Activated T-cell treated with anti-CD3 and anti-CD28 coated beads, Interleukin-2, amount 50 U/mL, for 1 hour (primary cell): ENCODE measurements around the gene LHB.
A peak's percentile ranks its signal among the peaks of the same experiment; 100 is the strongest.

ENCODE experiments used
- DNase-seq: peaks from one replicate; pipeline ENCODE4 v3.0.0-alpha.2; 2020

LHB gene

DNA sequence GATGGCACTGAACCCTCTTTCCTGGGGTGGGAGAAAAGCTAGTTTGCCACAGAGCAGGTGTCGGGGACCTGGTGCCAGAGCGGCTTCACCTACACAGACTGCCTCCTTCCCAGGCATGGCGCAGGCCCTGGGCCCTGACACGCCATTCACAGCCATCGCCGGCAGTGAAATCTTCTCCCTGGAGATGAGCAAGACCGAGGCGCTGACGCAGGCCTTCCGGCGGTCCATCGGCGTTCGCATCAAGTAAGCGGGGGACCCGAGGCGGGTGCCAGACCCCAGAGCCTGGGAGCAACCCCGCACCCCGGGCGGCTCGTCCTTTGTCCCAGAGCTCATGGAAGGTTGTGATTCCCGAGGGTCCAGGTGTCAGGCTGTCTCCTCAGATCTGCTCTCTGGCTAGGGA lies 10.0 kb downstream of the LHB start:
- DNase-seq = no peak

DNA sequence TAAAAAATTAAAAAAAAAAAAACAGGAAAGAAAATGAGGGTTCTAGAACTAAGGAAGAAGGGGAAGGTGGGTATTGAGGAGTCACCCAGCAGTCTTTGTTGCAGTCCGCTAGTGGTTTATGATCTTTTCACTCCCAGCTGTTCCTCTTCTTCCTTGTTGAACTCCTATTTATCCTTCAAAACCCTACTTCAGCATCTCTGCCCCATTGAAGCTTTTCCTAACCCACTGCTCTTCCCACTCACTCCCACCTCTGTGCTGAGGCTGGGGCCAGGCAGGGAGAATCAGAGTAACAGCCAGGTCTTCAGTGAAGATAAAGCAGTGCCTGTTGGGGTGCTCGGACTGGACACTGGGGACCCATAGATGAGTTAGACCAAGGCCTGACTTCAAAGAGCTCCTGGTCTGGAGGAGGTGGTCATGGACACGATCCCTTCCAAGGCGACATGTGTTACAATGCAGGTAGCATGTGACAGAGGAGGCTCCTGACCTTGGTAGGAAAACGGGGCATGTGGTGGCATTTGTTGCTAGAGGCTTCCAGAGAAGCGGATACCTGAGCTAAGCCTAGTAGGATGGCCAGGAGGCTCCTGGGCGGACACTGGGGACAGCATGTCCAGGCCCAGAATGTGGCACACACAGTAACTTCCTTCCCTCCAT lies 11.8 kb downstream of the LHB start:
- DNase-seq = no peak

DNA sequence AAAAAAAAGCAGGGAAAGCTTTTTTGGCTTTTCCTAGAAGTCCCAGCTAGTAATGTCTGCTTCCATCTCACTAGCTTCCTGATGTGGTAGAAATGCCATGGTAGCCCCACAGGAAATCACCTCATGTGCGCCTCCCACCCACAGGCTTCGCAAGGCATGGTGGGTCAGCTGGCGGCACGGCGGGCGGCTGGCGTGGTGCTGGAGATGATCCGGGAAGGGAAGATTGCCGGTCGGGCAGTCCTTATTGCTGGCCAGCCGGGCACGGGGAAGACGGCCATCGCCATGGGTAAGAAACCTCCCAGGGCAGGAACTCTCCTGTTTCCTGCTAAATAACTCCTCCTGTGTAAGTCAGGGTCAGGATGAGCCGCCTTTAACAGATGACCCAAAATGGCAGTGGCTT lies 12.8 kb downstream of the LHB start:
- DNase-seq = no peak

DNA sequence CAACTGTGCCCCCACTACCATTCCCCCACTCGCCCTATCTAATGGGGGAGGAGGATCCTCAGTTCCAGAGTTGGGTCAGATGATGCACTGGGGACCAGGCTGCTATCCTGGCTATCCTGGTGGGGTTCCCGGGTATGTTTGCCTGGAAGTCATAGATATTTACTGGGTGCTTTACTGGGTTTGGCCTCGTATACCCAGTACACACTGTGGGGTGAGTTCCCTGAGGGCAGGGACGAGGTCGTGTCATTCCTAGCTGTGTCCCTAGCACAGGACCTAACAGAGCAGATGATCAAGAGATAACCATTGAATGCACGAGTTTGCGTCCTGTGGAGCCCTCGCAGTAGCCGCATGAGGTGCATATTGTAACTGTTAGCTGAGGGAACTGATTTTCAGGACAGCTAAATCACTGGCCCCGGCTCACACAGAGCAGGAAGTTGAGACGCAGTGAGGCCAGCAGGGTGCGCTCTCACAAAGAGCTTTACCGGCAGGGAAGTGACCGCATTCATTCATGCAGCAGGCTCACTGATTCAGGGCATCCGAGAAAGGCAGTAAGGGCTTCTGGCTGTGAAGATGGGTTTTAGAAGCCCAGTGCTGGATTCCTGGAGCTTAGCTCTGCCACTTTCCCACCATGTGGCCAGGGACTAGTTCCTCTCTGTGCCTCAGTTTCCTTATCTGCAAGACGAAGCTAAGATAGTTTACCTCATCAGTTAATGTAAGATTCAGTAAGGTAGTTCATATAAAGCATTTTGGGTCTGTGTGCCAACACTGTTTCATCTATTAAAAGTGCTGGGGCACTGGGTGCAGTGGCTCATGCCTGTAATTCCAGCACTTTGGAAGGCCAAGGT lies 17.2 kb downstream of the LHB start:
- peak; percentile 76 for DNase-seq

DNA sequence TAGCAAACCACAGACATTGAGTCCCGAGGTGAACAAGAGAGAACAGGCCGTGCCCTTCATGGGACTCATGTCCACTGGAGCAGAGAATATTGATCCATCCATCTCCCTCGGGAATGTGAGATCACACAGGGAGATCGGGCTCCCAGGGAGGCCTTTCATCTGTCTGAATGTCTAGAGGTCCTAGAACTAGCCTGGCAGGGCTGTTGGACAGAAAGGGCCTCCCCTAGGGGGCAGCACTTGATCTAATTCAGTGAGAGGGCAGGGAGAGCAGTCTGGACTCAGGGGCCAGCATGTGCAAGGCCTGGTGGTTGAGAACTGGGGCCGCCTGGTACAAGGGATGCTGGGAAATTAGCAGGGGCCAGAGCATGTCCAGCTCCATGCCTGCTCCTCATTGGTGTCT lies 18.9 kb downstream of the LHB start:
- no peak for DNase-seq

DNA sequence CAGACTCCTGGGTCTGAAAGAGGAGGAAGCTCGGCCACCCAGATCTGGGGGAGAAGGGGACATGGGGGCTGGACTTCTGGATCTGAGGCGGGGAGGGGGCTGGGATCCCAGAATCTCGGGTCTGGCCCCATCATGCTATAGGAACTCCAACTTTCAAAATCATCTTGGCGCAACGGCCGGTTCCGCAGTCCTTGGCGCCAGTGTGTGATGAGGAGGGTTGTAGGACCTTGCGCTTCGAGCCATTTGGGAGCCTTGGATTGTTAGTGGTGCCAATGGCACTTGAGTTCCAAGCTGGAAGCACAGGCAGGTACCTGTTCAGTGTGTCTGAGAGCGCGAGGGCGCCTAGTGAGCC lies 22.9 kb downstream of the LHB start:
- DNase-seq = no peak

DNA sequence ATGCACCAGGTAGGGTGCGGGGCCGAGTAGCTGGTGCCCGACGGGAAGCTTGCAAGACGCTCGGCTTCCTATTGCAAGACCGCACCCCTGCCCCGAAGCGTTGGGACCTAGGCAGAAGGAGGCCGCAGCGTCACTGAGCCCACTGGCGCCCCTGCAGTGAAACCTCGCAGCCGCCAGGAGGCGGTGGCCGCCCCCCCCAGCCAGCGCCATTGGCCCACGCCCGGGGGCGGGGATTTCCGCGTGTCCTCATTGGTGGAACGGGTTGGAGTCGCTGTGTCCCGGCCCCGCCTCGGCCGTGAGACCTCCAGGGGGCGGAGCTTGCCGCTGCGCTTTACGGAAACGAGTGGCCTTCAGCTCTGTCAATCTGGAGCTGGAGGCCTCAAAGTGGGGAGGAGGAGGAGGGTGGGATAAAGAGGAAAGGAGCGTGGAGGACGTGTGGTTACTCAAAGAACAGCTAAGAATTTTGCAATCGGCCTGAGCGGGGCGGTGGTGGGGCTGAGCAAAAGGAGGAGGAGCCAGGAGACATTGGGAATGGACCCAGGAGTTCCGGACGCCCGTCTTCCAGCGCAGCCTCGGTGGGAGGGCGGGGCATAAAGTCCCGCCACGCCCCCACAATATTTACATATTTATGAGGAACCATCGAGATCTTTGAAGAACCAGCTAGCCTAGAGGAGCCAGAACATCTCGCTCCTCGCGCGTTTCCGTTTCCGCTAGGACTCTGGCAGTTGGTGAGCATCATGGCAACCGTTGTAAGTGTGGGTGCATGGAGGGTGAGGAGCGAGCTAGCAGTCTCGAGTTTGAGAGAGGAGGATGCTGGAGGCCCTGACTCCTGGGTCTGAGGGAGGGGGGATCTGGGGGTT lies 23.5 kb downstream of the LHB start, which contains the start of the genes GYS1 and RUVBL2:
Gene GYS1, minus strand, starts transcription at position 135 of the 860 bp plus-strand sequence. CDS start 197 bp downstream, outside the sequence.
Gene RUVBL2, plus strand, starts transcription at position 713 of the 860 bp plus-strand sequence. Its CDS starts 25 bp downstream, at position 738.
- DNase-seq = peak; percentile 98

DNA sequence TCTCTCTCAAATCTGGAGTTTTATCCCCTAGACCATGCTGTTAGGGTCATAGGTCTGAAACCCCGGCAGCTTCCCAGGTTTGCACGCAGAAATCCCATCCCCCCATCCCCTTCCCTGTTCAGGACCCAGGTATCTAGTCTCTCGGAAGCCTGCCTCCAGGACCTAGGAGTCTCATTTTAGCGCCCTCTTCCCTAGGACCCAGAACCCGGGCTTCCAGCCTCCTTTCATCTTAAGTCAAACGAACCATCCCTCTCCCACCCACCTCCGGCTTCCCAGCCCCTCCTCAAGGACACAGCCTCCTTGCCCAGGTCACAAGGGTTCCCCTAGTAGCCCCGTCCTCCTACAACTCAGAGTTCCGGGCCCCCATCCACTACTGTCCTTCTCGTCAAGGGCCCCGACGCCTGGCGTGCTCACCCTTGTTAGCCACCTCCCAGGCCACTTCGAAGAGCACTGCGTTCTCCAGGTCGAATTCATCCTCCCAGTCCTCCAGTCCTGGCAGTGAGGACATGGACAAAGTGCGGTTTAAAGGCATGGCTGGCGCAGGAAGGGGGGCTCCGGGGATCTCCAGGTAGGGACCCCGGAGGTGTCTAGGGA lies 24.2 kb downstream of the LHB start:
- DNase-seq = no peak

DNA sequence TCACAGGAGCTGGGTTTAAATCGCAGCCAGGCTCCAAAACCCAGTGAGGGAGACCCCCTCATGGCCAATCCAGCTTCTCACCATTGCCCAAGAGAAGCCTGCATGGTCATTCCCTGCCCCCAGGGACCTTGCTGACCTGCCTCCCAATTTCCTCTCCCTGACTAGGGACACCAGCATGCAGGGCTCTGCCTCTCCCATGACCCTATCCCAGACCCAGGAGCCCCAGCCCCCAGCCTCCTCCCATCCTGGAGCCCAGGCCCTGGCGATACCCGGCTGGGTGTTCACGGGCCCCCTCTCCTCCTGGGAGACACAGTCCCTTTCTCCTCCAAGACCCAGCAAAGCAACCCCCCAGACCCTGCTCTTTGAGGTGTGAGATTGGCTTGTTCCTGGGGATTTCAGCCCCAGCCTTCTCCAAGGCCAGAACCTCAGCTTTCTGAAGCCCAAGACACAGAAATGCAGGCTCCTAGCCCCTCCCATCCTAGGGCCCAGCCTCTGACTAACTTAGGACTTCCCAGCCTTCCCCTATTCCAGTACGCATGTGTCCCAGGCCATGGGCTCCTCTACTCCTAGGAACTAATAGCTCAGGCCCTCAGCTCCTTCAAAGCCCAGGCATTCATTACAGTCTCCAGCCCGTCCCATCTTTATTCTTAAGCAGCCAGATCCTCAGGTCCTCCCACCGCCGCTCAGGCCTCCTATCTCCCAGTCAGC lies 24.9 kb downstream of the LHB start:
- DNase-seq = no peak

DNA sequence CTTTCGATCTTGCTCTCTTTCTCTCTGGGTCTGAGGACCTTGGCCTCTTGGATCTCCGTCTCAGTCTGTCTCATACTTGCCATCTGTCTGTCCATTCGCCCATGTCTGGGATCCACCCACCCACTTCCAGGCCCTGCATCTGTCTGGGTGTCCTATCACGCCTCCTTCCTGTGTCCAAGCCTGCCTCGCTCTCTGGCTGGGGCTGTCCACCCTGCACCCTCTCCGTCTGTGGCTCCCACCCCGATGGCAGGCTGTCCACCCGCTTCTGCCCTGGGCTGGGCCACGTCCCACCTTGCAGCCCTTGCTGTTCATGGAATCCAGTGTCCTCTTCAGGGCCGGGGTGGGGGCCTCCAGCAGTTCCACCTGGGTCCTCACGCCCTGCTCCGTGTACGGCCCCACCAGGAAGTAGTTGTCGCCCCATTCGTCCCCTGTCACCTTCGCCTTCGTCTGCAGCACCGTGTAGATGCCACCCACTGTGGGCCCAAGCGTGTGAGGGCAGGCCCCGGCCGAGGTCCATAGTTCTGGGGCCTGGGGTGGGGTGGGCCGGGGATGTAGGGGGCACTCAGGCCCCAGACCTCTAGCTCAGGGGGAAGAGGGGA lies 25.8 kb downstream of the LHB start:
- no peak for DNase-seq

DNA sequence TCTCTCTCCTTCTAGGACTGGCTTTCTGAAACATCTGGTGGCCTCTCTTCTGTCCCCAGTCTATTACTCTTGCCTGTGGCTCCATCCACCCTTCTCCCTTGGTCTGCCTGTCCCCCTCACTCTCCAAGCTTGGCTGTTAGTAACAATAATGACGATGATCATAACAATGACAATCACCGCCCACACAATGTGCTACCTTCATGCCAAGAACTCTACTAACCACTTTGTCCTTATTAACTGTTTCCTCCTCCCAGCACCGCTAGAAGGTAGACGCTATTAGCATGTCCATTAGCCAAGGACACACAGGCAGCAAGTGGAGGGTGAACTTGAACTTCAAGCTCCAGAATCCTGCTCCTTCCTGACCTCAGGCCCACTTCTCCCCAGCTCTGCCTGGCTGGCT lies 26.5 kb downstream of the LHB start:
- DNase-seq = no peak

DNA sequence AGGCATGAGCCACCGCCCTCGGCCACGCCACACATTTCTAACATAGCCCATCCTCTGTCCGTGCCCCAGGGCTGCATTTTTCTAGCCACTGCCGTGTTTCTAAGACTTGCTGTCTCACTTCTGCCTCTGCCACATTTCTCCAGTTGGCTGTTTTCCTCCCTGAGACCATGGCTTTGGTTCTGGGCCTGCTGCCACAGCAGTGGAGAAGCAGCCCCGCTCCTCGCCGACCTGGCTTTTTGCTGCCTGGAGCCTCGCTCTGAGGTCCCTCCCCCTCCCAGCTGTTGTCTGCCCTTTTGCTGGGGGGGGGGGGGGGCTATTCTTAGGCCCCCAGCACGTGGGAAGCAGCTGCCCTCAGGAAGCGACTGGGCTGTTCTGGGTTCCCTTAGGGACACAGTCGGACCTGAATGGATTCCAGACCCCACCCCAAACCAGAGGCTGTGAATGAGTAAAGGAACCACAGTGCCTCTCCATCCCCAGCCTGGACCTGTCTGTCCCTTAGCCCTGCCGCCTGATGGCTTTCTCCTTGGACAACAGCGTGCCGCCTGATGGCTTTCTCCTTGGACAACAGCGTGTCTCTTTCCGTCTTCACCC lies 27.1 kb downstream of the LHB start:
- DNase-seq = no peak

DNA sequence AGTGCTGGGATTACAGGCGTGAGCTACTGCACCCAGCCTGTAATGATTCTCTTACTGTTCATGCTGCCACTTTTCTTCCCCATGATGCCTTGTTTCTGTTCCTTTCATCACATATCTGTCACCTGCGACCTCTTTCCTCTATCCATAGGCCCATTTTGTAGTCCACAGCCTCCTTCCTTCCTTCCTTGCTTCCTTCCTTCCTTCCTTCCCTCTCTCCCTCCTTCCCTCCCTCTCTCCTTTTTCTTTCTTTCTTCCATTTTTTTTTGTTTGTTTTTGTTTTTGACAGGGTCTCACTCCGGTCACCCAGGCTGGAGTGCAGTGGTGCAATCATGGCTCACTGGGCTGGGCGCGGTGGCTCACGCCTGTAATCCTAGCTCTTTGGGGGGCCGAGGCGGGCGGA lies 28.0 kb downstream of the LHB start:
- DNase-seq = no peak

DNA sequence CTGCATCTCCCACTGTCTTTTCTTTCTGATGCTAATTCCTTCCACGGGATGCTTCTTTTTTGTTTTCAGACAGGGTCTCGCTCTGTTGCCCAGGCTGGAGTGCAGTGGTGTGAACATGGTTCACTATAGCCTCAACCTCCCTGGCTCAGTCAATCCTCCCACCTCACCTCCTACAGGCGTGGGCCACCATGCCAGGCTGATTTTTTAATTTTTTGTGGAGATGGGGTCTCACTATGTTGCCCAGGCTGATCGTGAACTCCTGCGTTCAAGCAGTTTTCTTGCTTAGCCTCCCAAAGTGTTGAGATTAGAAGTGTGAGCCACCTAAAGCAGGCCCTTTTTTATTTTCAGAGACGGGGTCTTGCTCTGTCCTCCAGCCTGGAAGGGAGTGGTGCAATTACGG lies 28.6 kb downstream of the LHB start:
- DNase-seq = no peak

DNA sequence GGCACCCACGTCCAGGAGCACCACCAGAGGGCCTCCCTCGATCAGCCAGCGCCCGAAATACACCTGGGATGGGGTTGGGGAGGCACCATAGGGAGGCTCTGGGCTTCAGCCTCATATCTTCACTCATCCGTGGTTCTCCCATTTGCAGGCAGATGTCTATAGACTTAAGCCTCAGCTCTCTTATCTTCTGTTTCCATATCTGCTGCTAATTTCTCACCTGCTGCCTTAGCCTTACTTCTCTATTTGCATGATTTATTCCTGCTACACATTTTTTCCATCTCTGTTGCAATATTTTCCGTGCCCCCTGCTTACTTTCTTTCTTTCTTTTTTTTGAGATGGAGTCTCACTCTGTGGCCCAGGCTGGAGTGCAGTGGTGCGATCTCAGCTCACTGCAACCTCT lies 29.6 kb downstream of the LHB start:
- no peak for DNase-seq

DNA sequence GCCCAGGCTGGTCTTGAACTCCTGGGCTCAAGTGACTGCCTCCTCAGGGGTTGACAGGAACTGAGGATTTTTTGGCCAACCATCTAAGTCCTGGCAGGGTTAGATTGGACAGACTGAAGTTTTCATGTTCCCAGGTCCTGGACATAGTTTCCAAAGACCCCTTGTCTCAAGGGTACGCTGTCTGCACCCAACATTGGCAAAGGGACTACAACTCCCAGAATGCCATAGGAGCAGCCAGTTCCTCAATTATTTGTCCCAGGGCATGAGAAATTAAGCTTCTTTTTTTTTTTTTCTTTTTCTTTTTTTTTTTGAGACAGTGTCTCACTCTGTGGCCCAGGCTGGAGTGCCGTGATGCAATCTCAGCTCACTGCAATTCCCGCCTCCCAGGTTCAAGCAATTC lies 30.7 kb downstream of the LHB start:
- DNase-seq = no peak

DNA sequence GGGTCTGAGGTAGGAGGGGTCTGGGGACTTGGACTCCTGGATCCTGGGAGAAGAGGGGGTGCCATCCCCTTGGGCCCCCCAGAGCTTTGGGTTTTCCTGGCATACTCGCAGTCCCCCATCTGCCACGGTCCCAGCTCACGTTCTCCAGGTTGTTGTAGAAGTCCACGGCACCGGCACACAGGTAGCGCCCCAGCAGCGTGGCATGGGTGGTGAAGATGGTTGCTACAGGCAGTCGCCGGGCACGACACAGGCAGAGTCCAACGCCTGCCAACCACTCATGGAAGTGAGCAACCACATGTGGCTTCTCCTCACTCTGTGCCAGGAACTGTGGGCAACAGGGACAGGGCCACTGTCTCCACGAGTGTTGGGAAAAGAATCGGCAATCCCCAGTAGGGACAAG lies 31.2 kb downstream of the LHB start:
- DNase-seq = no peak

DNA sequence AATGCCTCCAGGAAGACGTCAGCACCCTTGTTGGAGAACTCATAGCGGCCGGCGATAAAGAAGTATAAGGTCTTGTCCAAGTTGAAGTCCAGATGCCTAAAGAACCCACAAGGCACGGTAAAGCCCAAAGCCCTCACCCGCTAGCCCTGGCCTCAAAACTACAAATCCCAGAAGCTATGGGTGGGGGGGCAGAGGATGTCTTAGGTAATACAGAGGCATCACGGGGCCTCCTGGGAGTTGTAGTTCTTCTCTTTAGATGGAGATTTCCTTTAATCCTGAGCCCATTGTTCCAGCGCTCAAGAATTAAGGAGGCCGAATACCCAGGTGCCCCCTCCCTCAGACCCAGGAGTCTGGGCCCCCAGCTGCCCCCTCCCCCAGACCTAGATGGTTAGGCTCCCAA lies 34.6 kb downstream of the LHB start:
- DNase-seq = no peak

DNA sequence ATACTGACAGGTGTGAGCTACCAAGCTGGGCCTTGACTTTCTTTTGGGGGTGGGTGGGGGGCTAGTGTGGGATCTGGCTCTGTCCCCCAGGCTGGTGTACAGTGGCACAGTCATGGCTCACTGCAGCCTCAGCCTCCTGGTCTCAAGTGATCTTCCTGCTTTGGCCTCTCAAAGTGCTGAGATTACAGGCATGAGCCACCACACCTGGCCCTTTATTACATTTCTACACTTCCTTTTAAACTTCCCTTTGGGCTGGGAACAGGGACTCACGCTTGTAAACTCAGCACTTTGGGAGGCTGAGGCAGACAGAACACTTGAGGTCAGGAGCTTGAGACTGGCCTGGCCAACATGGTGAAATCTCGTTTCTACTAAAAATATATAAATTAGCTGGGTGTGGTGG lies 39.8 kb downstream of the LHB start:
- DNase-seq = no peak

DNA sequence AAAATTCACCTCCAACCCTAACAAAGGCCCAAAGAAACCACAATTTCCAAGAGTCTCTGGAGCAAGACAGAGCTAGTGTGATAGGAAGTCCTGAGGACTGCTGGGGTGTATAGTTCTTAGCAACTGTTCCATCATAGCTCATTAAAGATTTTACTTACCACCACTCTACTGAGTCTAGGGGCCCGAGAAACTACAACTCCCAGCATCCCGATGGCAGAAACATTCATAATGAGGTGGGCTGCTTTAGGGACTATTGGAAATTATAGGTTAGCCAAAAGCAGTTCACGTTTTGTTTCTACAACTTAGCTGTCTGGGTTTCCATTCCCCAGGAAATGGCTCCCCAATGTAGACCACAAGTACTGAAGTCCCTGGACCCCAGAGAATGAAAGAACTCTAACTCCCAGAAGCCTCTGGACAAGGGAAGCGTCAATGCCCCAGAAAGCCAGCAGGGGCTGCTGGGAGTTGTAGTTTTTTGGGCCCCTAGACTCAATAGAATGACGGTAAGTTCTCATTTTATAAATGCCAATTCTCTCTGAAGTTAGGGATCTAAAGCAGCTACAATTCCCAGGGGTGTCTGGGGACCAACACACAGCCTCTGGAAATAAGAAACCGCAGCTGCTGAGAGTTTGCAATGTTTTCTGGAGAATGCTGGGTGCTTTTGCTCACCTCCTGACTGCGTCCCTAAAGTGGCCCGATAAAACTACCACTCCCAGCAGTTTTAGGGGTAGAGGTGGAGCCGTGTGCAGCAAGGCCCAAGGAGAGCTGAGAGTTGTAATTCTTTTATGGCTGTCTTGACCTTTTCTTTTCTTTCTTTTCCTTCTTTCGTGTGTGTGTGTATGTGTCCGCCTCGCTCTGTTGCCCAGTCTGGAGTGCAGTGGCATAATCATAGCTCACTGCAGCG lies 40.7 kb downstream of the LHB start:
- no peak for DNase-seq
